C4-2B (cell line): ENCODE measurements around the gene PLCH2.

Experiments used
- CTCF ChIP-seq: fragments of 450-650 bp; conservative IDR thresholded peaks from 2 replicates; pipeline ENCODE4 v1.5.1; 2017; ENCODE audit warnings: mild to moderate bottlenecking
- ZFX ChIP-seq: fragments of 450-650 bp; IDR thresholded peaks from 2 replicates; pipeline ENCODE4 v1.6.1; 2017

GRCh38 chr1:2538872-2539271 lies 62.8 kb downstream of the PLCH2 start:
- TF ChIP-seq CTCF (no peak), ZFX (no peak)
